SW480 (cell line): ENCODE data around the gene GPBP1L1.
"Not testable (repeated sequence)": the region's sequence is repeated elsewhere in the genome, so short reads cannot be mapped to it uniquely, and the experiment has no call there.

ENCODE experiments used
- DNase-seq: peaks from one replicate; pipeline ENCODE4 v3.0.0-alpha.2; 2016; ENCODE audit warnings: low spot score

GPBP1L1 gene

DNA sequence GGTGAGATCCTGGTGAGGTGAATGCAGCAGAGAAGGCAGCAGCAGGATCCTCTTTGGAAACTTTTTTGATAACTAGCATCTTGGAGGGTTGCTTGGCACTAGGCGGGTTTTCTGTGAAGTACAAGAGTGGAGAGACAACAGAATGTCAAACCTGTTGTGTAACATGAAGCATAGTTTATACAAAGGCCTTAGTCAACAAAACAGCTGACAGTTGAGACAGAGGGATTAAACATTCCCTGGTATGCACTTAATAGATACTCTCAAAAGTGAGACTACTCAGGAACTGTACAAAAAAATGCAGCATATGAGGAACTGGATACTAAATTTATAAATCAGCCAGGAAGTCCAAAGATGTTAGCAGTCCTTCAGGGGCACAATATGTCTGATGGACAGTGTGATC is 46.0 kb downstream of the GPBP1L1 start:
- no peak for DNase-seq

DNA sequence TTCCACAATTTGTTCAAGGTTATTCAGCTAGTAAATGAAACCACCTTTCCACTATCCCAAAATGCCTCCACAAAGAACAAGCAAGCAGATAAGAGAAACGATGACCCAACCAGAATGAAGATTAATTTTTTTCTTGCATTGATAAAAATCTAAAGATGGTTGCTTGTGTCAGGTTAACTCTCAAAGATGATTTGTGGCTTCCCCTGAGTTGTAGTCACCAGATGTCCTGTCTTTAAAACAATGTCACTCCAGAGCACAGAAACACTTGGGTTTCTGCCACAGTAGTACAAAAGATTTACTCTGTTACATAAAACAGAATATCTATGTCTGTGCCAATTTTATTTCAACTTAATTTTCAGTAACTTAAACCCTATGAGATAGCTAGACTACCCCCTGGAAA is 51.1 kb downstream of the GPBP1L1 start:
- no peak for DNase-seq

DNA sequence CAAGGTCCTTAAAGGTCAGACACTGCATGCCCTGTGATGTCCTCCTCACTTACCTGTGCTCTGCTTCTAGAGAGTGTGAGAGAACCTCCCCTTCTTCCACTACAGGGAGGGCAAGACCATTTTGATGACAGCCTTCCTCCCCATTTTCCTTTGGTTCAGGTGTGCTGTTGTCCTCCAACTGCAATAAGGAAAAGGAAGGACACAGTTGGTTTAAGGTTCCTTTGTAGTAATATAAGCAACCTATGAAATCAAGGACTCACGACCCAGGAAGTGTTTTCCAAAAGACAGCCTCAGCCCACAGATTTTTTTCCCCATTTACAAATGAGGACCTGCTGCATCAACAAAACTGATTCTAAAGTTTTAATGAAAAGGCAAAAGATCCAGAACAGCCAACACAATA is 55.9 kb downstream of the GPBP1L1 start:
- DNase-seq, result no peak

DNA sequence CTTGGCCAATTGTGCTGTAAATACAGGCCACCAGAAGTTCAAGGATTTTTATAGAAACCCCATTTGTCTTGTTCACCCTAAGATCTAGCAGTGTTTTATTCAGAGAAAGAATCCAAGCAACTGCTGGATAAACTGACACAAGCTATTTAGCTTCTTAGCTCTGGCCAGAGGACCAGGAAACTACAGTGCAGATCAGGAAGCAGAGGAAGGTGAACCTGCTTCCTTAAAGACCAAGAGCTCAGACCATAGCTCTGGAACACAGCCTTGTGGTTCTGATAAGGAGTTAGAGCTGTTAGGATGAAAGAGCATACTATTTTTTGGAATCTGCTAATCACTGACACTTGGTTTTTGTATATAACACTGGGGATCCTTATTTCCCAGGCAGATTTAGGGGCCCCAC is 57.3 kb downstream of the GPBP1L1 start:
- no peak for DNase-seq

DNA sequence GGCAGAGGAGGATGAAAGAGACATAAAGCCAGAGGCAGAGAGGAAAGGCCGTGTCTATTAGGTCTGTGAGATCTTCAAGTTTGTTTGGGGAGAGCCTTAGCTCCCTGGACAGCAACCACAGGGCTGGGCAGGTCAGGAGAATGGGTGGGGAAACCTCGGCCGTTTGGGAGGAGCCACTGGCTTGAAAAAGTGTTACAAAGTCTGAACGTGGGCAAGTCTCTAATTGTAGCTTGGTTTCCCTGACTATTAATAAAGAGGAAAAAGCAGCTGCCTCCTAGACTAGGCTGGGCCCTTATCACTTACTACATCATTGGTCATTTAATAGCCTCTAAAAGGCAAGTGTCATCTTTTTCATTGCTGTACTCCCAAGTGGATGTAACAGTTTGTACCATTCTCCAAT is 62.4 kb downstream of the GPBP1L1 start, which contains the start of gene CCDC17:
CCDC17 (minus strand) TSS at position 83 of the 400 bp plus-strand sequence. CDS start 145 bp downstream, outside the sequence.
- no peak for DNase-seq

DNA sequence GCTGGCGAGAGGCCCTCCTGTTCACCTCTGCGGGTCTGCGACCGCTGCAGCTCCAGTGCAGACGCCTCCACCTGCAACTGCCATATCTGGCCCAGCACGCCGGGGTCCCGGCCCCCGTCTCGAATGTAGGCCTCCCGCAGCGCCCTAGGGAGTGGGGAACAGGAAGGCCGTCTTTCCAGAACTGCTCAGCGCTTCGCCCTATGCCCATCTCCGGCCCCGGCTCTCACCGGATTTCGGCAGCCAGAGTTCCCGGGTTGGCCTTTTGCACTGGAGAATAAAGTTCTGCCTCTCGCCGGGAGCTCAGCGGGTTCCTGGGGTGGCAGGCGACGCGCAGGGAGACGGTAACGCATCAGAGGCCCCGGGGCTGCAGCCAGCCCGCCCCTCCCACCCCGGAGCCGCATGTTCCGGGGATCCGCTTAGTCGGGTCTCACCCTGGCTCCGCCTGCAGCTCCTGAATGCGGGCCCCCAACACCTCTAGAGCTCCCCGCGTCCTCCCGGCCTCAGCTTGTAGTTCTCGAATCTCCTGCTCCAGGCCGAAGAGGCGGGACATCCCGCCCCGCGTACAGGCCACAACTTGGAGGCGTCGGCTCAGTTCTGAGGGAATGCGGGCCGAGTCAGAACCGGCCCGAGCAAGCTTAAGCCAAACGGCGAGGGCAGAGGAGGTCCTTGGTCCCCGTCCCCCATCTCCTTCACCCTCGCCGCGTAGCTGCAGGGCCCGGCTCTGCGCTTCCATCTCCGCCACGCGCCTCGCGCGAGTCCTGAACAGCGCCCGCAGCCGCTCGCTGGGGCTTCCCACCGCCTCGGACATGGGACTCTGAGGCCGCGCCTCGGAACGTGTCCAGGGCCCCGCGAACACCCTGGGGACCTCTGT is 63.6 kb downstream of the GPBP1L1 start:
- DNase-seq, result no peak

DNA sequence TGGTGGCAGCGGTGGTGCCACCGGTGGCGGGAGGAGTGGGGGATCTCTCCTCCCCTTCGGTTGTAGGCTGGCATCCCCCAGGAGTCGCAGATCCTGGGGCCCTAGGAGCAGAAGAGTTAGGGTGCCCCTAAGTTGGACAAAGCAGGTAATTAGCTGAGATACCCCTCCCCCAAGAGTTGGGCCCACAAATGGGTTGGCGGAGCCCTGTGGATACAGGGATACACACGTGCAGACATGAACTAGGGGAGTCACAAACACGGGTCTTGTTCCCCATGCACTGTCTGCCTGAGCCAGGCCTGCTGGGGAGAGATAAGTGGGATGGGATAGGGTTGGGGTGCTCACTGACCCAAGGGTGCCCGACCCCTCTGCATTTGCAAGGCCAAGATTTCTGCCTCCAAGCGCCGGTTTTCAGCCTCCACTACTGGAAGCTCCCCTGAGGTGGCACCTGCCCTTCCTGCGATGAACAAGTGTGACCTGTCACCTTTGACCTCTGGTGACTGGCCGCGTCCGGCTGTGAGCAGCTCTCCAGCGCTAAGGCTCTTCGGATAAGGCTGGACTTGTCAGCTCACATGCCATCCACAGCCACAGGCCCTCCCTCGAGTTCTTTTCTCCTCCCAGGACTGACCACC is 64.3 kb downstream of the GPBP1L1 start:
- no peak for DNase-seq

DNA sequence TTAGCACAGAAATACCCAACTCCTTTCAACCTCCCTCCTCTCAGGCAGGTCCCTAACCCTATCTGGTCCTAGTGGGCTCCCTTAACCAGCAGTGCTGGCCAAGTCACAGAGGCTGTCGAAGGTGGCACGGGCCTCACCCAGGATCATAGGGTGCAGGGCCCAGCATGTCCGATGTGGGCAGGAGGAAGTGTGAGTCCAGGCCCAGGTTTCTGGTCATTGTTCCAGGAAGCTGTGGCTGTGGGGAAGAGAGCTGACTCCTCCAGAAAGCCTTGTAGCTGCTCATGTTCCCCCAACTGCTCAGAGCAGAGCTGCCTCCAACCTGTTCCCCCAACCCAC is 64.9 kb downstream of the GPBP1L1 start:
- DNase-seq, result no peak

DNA sequence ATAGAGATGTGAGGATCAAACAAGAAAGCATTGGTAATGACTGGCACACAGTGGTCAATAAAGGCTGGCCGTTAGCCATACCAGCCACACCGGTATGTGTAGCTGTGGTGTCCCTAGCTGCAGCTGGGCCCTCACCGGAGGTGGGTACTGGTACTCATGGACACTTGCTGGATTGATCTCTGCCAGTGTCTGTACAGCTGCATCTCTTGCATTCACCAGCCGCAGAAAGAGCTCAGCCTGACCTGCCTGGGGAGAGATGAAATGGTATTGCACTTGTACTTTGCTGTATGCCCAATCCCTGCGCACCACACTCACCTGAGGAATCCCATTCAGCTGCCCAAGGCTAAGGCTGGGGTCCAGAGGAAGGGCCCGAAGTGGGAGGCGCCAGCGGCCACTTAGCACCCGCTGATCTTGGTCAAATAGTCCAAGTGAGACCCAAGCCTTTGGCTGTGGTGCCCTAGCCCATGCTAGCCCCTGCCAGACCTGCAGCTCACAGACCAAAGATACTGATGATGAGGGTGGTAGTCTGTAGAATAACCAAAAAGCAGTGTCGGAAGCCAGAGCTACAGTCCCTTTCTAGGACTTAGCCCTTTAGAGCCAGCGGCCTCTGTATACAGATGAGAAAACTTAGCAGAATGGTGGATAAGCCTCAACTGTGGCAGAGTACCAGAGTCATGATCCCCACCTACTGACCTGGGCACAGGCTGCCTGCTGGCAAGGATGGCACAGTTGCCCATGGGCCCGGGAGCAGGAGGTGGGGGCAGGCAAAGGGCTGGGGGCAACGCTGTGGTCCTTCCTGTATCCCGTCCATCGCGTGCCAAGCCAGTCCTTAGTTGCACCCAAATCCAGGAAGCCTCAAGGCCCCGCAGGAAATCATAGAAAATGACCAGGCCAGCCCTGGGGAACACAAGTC is 65.5 kb downstream of the GPBP1L1 start:
- DNase-seq, result no peak

DNA sequence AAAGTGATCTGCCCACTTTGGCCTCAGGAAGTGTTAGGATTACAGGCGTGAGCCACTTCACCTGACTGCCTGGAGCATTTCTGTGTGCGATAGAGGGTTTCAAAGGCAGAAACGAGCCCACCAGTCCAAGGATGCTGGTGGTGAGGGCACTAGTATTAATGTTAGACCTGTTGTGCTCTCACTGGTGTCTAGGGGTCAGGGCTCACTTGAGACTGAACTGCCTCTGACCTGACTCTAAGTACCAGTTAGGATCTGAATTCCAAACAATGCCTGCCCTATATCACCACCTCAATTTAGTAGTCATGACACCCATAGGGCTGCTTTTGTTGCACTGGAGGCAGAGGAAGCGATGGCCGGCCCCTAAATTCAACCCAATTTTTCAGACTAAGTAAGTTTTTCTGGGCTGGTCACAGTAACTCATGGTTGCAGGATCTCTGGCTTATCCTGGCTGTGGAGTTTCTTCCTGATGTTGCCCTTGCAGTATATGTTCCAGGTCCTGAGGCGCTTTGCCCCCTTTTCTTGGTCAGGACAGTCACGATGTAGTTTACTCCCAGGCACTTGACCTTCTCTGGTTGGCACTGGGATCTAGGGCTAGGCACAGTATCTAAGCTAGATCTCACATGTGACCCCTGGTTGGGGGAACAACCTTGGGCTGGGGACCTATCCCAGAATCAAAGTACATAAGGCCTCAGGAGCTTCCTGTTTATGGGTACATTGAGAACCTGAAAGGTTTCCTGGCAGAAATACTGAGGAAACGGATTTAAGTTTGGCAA is 67.0 kb downstream of the GPBP1L1 start:
- no peak for DNase-seq

DNA sequence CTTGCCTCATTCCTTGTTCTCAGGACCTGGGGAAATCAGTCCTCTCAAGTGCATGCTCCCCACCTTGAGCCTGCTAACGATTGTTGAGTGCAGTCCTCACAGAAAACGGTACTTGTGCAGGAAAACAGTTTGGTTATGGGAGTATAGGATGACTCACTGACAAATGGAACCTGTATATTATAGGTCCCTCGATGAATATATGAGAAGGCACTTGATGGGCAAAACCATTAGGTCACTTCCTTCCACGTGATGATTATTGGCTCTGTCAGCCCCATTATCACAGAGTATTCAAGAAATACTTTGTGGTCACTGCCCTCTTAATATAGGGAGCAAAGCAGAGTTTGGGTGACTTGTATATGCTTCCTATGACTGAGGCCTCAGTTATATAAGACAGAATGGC is 68.7 kb downstream of the GPBP1L1 start:
- no peak for DNase-seq

DNA sequence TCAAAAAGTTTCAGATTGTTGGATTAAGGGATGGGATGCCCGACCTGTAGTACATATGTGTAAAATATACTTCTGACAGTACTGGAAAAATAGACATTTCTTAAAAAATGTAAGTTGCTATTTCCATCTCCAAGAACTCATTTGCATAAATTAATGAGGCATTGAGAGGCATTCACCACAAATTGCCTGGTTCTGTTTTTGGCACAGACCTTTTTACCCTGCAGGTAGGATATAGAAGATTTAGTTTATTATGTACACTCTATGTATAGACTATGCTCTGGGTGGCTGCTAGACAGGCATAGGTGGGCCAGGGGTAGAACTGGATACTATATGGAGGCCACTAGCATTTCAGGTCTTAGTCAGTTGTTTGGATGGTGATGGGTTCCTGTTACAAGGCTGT is 70.4 kb downstream of the GPBP1L1 start:
- no peak for DNase-seq

DNA sequence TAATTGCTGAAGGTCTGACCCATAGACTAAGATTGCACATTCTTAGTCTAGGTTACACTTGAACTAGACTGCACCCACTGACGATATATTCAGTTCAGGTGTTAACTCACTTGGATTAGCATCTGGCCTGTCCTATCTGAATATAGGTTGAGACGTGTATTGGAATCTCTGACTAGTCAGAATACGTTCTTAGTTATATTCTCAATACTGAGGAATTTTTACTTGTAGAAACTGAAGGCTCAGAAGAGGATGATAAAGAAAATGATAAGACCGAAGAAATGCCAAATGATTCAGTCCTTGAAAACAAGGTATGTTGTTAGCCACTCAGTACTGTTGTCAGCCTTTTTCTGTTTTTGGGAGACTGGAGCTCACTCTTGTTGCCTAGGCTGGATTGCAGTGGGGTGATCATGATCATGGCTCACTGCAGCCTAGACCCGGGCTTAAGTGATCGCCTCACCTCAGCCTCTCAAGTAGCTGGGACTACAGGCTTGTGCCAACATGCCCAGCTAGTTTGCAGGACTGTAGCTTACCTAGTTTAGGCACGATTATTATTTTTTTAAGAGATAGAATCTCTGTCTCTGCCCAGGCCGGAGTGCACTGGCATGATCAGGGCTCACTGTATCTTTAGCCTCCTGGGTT is 73.3 kb downstream of the GPBP1L1 start:
- no peak for DNase-seq

DNA sequence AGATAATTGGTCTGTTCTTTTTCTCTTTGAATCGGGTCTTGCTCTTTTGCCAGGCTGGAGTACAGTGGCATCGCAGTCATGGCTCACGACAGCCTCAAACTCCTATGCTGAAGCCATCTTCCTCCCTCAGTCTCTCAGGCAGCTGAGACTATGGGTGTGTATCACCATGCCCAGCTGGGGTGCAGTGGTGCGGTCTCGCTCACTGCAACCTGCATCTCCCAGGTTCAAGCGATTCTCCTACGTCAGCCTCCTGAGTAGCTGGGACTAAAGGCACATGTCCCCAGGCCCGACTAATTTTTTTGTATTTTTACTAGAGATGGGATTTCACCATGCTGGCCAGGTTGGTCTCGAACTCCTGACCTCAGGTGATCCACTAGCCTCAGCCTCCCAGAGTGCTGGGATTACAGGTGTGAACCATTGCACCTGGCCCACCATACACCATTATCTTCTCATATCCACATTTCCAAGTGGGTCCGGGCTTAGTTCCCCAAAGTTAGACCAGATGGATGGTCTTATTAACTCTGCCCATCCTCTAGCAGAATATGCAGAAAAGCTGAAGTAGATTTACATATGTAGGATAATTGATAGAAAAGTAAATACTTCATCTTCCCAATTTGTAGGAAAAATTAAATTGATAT is 75.6 kb downstream of the GPBP1L1 start:
- no peak for DNase-seq

DNA sequence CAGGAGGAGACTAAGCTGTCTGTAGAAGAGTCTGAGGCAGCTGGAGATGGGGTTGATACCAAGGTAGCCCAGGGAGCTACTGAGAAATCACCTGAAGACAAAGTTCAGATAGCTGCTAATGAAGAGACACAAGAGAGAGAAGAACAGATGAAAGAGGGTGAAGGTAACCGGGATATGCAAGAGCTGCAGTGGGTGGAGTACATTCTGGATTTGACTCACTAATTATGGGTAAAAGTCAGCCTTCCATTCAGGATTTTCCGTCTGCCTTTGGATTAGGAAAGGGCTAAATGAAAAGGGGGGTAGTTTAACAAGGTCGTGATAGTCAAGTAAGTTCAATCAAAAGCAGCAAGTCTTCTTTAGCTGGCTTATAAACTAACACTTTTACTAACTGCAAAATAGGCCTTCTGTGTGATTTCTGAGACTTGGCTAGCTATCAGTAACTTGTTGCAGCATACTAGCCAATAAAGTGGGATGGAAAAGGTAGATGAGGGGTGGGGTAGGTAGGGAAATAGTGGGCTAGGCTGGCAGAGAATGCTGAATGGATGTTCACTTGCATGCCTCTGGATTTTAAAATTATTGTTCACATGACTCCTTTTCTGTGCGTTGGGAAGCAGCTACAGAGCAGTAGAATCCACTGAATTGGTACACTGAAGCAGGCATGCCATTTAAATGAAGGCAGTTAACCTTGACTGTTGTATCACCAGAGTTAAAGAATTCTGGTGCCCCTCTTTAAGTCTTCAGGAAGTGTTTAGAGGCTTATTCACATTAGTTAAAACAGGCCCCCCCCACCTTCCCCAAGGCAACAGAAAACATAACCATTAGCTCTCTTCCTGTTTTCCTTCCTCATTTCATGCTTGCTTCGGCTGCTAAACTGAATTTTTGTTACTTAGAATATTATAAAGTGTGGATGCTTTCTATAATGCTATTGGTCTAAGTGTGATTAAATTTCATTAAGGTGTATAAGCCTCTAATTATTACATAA is 77.9 kb downstream of the GPBP1L1 start:
- no peak for DNase-seq

DNA sequence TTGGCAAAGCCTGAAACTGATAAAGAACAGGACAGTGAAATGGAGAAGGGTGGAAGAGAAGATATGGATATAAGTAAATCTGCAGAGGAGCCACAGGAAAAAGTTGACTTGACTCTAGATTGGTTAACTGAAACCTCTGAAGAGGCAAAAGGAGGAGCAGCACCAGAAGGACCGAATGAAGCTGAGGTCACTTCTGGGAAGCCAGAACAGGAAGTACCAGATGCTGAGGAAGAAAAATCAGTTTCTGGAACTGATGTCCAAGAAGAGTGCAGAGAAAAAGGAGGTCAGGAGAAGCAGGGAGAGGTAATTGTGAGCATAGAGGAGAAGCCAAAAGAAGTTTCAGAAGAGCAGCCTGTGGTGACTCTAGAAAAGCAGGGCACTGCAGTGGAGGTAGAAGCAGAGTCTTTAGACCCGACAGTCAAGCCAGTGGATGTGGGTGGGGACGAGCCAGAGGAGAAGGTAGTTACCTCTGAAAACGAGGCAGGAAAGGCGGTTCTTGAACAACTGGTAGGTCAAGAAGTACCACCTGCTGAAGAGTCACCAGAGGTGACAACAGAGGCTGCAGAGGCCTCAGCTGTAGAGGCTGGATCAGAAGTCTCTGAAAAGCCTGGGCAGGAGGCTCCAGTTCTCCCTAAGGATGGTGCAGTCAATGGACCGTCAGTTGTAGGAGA is 78.8 kb downstream of the GPBP1L1 start:
- DNase-seq, result no peak

DNA sequence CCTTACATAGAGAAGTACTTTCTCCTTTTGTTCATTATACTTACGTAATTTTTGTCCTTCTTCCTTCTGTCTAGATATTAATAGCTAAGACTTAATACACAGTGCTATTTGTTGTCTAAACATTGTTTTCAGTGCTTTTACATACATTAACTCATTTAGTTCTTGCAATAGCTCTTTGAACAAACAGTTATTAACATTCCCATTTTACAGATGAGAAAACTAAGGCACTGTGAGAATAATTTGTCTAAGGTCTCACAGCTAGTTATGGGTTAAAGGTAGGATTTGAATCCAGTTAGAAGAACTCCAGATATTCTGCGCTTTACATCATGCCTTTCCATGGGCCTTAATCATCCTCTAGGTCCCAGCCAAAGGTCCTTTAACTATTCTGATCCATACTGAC is 82.1 kb downstream of the GPBP1L1 start:
- no peak for DNase-seq

DNA sequence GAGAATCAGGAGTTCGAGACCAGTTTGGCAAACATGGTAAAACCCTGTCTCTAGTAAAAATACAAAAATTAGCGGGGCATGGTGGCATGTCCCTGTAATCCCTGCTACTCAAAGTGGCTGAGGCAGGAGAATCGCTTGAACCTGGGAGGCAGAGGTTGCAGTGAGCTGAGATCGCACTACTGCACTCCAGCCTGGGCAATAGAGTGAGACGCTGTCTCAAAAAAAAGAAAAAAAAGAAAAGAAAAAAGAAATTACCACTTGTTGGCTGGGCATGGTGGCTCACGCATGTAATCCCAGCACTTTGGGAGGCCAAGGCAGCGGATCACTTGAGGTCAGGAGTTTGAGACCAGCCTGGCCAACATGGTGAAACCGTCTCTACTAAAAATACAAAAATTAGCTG is 89.6 kb downstream of the GPBP1L1 start:
- not testable (repeated sequence) for DNase-seq

DNA sequence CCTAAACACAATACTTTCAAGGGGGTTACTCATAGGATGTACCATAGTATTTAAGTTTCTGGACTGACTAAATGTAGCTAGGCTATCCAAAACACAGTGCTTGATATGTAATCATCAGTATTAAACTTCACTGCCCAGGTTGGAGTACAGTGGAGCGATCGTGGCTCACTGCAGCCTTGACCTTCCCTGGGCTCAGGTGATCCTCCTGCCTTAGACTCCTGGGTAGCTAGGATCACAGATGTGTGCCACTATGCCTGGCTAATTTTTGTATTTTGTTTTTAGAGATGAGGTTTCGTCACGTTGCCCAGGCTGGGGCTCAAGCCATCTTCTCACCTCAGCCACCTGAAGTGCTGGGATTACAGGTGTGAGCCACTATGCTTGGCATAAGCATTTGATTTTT is 91.9 kb downstream of the GPBP1L1 start:
- DNase-seq, result no peak
